ENCODE data around the gene PAN2.

GRCh38 chr12:56267443-56268071 lies 66.2 kb downstream of the PAN2 start:
- no peak for TF ChIP-seq GATA2 (IDR thresholded peaks at IDR 0.05; ENCODE audit: low read depth, low read length)
- no peak for TF ChIP-seq GATA3 (IDR thresholded peaks at IDR 0.05; ENCODE audit: low read depth, low read length)

All from SH-SY5Y (cell line).